Uterus (tissue), 2 donors: ENCODE results near the gene HECTD2.
"Not testable (repeated sequence)": the region's sequence is repeated elsewhere in the genome, so short reads cannot be mapped to it uniquely, and the experiment has no call there.

Experiments used
- CTCF ChIP-seq, 4 experiments: fragments of 200-600 bp in 2 of 4; fragments of 450-650 bp in 2 of 4; sonication (generic) in 2 of 4; IDR thresholded peaks; one replicate each; pipeline ENCODE4 v1.5.1; 2016 to 2019; ENCODE audit warnings: antibody characterized with exemption in 4 of 4, mild to moderate bottlenecking in 2 of 4, moderate library complexity in 1 of 4
- POLR2A ChIP-seq, 2 donors: fragments of 450-650 bp; IDR thresholded peaks; one replicate each; pipeline ENCODE4 v1.6.1; 2016; ENCODE audit warnings: antibody characterized with exemption in 2 of 2, mild to moderate bottlenecking in 1 of 2, moderate library complexity in 1 of 2

GRCh38 chr10:91390513-91390825 lies 19.7 kb upstream of the HECTD2 start:
- not testable (repeated sequence) for TF ChIP-seq POLR2A, CTCF (IDR thresholded peaks at IDR 0.05)
